ENCODE measurements around the gene QRFP.
"Not testable (repeated sequence)": the region's sequence is repeated elsewhere in the genome, so short reads cannot be mapped to it uniquely, and the experiment has no call there.

- not testable (repeated sequence) for TF ChIP-seq POLR2AphosphoS5, POLR2A (IDR thresholded peaks at IDR 0.05; ENCODE audit: low read depth, low read length)
Observed at GRCh38 chr9:130848514-130848913, 48.1 kb downstream of the QRFP start.

All from GM12891 (cell line).